ENCODE measurements around the gene CETP.

- TF ChIP-seq JUND (IDR thresholded peaks at IDR 0.05; ENCODE audit: borderline replicate concordance, low read depth, low read length) (no peak), JUND (tag; IDR thresholded peaks at IDR 0.05; ENCODE audit: borderline replicate concordance, low read depth, low read length) (no peak), POLR2A (conservative IDR thresholded peaks at IDR 0.05) (no peak), ELK1 (CRISPR knock-in tag; IDR thresholded peaks at IDR 0.05) (no peak), CTCF (IDR thresholded peaks at IDR 0.05 in 2 of 3, conservative IDR thresholded peaks at IDR 0.05 in 1 of 3; ENCODE audit: insufficient read depth in 2 of 3, low read depth in 1 of 3, low read length in 3 of 3) (no peak)
Observed at GRCh38 chr16:57020651-57021050, 58.9 kb downstream of the CETP start.

Data from K562 (cell line).